ENCODE results near the gene TRMT11.
"Not testable (repeated sequence)": the region's sequence is repeated elsewhere in the genome, so short reads cannot be mapped to it uniquely, and the experiment has no call there.

The TRMT11 gene

DNA sequence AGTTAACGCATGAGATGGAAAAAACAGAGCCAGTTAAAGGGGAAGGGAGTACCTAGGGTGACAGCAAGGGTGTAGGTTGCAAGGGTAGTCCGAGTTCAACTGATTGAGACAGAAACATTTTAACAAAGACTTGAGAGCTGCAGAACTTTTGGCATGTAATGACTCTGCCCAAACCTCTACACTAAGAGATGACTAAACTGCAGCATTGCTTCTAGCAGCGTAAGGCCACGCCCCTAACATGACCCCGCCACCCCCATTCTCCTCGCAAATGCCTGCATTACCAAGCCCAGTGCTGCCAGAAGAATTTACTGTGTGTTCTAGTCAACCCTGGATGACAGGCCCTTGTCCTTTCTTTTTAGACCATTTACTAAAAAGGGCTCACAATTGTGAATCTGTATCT lies 36.0 kb upstream of the TRMT11 start:
- ATAC-seq (replicated peaks) = no peak
- H3K27ac Mint-ChIP-seq = no peak overlapping the region

GRCh38 chr6:125950716-125951115 lies 35.6 kb upstream of the TRMT11 start:
- H3K4me1 Mint-ChIP-seq (ENCODE audit: low read depth in 2 of 2); ATAC-seq (replicated peaks); H3K36me3 Mint-ChIP-seq (ENCODE audit: insufficient read depth); H3K4me3 Mint-ChIP-seq; H3K27ac Mint-ChIP-seq; H3K9me3 Mint-ChIP-seq; DNase-seq: not testable (repeated sequence)
- H3K27me3 Mint-ChIP-seq = peaks cover 0 to 26% of the 10 kb centered on the region in 2 donors

More for the DNA sequence above, 36.0 kb upstream of the TRMT11 start:
- Mint-ChIP-seq H3K9me3 (no peaks in the 10 kb centered on the region), H3K4me3 (no peak overlapping the region), H3K4me1 (ENCODE audit: low read depth in 2 of 2) (no peaks in the 10 kb centered on the region), H3K36me3 (ENCODE audit: insufficient read depth) (no peaks in the 10 kb centered on the region), H3K27me3 (peaks cover 0 to 26% of the 10 kb centered on the region in 2 donors)
- no peak for DNase-seq

- Mint-ChIP-seq H3K4me1 (ENCODE audit: low read depth in 2 of 2) (peaks cover 0 to 4% of the 10 kb centered on the region in 2 donors), H3K27ac (no peak overlapping the region), H3K36me3 (ENCODE audit: insufficient read depth) (no peaks in the 10 kb centered on the region), H3K4me3 (no peak overlapping the region), H3K27me3 (peaks cover 0 to 26% of the 10 kb centered on the region in 2 donors), H3K9me3 (no peaks in the 10 kb centered on the region)
- DNase-seq (no peak), ATAC-seq (replicated peaks) (no peak)
Measured at GRCh38 chr6:125951323-125951722, 35.0 kb upstream of the TRMT11 start.

GRCh38 chr6:125952764-125953501 lies 33.4 kb upstream of the TRMT11 start:
- ATAC-seq (replicated peaks) (no peak), DNase-seq (no peak)
- Mint-ChIP-seq H3K36me3 (ENCODE audit: insufficient read depth) (peaks cover 8% of the 10 kb centered on the region), H3K27me3 (peaks cover 0 to 26% of the 10 kb centered on the region in 2 donors), H3K4me3 (no peak overlapping the region), H3K9me3 (no peaks in the 10 kb centered on the region), H3K27ac (no peak overlapping the region), H3K4me1 (ENCODE audit: low read depth in 2 of 2) (peaks cover 0 to 4% of the 10 kb centered on the region in 2 donors)

DNA sequence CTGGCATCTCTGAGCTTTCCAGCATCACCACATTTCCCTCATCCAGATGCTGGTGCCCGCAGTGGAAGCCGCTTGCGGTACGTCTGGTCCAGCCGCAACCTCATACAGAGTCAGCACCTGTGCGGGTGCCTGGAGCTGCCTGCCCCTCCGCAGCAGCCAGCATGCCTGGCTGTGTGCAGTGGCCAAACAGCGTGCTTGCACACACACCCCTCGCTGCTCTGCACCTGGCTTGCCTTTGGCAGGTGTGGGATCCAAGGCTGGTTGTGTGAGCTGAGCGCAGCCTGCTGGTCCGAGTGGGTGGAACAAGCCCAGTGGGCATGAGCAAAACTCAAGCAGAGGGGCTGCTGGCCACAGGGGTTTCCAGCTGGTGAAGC lies 32.9 kb upstream of the TRMT11 start:
- ATAC-seq (replicated peaks) = no peak
- peaks cover 0 to 24% of the 10 kb centered on the region in 2 donors for H3K27me3 Mint-ChIP-seq
- H3K36me3 Mint-ChIP-seq (ENCODE audit: insufficient read depth) = peaks cover 8% of the 10 kb centered on the region
- DNase-seq = no peak
- H3K4me3 Mint-ChIP-seq = no peak overlapping the region
- no peaks in the 10 kb centered on the region for H3K9me3 Mint-ChIP-seq
- peaks cover 0 to 4% of the 10 kb centered on the region in 2 donors for H3K4me1 Mint-ChIP-seq (ENCODE audit: low read depth in 2 of 2)
- H3K27ac Mint-ChIP-seq = no peak overlapping the region

DNA sequence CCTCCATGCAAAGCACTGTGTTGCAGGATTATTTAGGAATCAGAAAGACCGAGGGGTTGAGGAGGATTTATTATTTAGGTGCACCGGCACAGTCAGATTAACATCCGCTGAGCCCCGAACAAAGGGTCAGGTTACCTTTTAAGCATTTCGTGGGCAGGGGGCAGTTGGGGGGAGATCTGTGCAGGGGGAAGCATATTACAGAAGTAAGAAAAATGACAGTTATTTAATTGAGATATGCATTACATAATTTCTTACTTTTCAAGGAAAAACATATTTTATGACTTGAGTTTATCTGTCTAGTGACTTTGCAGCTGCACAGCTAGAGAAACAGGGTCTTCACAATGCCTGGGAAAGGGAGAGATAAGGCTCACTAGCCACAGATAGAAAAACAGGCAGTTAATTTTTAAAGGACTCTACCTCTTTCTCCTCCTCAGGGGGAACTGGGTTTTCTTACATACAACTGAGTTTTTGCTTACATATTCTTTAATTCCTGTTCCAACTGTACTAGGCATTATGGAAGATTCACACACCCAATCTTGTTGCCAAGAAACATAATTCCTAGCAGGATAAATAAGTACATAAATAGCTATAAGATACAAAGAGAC lies 31.5 kb upstream of the TRMT11 start:
- DNase-seq (no peak), ATAC-seq (replicated peaks) (no peak)
- no peak overlapping the region for H3K27ac Mint-ChIP-seq
- H3K4me1 Mint-ChIP-seq (ENCODE audit: low read depth in 2 of 2) = peaks cover 0 to 4% of the 10 kb centered on the region in 2 donors
- H3K36me3 Mint-ChIP-seq (ENCODE audit: insufficient read depth) = peaks cover 8% of the 10 kb centered on the region
- peaks cover 0 to 16% of the 10 kb centered on the region in 2 donors for H3K27me3 Mint-ChIP-seq
- no peaks in the 10 kb centered on the region for H3K9me3 Mint-ChIP-seq
- no peak overlapping the region for H3K4me3 Mint-ChIP-seq

- H3K4me1 Mint-ChIP-seq (ENCODE audit: low read depth in 2 of 2) = peaks cover 0 to 4% of the 10 kb centered on the region in 2 donors
- H3K27ac Mint-ChIP-seq = no peak overlapping the region
- peaks cover 8% of the 10 kb centered on the region for H3K36me3 Mint-ChIP-seq (ENCODE audit: insufficient read depth)
- ATAC-seq (replicated peaks) = no peak
- no peak overlapping the region for H3K4me3 Mint-ChIP-seq
- H3K27me3 Mint-ChIP-seq = peaks cover 0 to 13% of the 10 kb centered on the region in 2 donors
- DNase-seq = no peak
- no peaks in the 10 kb centered on the region for H3K9me3 Mint-ChIP-seq
Measured at GRCh38 chr6:125955973-125956372, 30.4 kb upstream of the TRMT11 start.

DNA sequence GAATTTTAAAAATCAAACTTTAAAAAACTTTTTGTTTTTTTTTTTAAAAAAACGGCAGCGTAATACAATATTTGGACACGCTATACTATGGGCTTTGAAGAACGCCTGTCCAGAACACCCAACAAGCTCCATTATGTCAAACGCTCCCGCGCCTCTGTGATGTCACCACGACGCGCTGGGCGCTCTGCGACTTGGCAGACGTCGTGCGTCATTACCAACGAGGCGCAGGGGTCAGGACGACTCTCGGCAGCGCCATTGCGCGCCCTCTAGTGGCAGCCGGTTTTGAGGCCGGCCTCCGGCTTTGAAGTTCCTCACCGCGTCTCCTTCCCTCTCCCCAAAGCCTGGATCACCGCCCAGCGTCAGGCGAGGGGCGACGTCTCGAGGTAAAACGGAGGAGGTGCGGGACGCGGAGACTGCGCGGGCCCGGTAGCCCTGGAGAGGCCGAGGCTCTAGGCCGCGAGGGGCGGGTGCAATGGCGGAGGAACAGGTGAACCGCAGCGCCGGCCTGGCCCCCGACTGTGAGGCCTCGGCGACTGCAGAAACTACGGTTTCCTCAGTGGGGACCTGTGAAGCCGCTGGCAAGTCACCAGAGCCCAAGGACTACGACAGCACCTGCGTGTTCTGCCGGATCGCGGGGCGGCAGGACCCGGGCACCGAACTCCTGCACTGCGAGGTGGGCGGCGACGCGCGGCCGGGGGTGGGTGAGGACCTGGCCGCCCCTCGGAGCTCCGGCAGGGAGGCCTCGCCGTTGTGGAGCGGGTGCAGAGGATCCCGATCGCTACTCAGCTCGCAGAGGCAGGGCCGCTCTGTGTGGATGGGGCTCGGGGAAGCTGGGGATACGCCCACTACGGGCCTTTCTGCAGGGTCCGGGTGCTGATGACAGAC lies 29.6 kb upstream of the TRMT11 start, which contains the start of gene HINT3:
HINT3 (plus strand) TSS at position 265 of the 885 bp plus-strand sequence; CDS start at position 473, 208 bp downstream.
- no peaks in the 10 kb centered on the region for H3K9me3 Mint-ChIP-seq
- H3K27ac Mint-ChIP-seq = no peak within 1 kb of the TSS
- no peak within 1 kb of the TSS for H3K4me3 Mint-ChIP-seq
- peaks cover 0 to 9% of the 10 kb centered on the region in 2 donors for H3K4me1 Mint-ChIP-seq (ENCODE audit: low read depth in 2 of 2)
- H3K36me3 Mint-ChIP-seq (ENCODE audit: insufficient read depth) = peaks cover 8% of the 10 kb centered on the region
- peak; percentile 87 for ATAC-seq (replicated peaks)
- DNase-seq = peak; percentile 97
- peaks cover 0 to 9% of the 10 kb centered on the region in 2 donors for H3K27me3 Mint-ChIP-seq

- H3K36me3 Mint-ChIP-seq (ENCODE audit: insufficient read depth) = peaks cover 8% of the 10 kb centered on the region
- H3K27me3 Mint-ChIP-seq = peaks cover 0 to 3% of the 10 kb centered on the region in 2 donors
- H3K27ac Mint-ChIP-seq = no peak overlapping the region
- peaks cover 0 to 11% of the 10 kb centered on the region in 2 donors for H3K4me1 Mint-ChIP-seq (ENCODE audit: low read depth in 2 of 2)
- no peak for ATAC-seq (replicated peaks)
- DNase-seq = no peak
- H3K4me3 Mint-ChIP-seq = no peak overlapping the region
- no peaks in the 10 kb centered on the region for H3K9me3 Mint-ChIP-seq
Measured at GRCh38 chr6:125957391-125957693, 29.0 kb upstream of the TRMT11 start.

DNA sequence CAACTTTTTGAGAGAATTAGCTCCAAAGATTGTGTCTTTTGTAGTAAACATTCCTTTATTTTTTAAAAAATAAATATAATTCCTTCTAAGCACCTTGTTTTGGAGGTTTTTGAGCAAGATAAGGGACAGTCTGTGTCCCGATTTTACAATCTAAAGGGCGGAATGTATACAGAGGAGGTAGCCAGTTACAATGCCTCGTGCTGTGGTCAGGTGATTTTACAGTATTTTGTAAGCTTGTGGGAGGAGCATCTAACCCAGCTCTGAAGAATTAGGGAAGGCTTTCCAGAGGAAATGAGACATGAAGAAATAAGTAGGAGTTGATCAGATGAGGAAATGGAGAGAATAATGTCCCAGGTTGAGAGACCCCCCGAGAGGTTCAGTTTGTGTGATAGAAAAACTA lies 28.5 kb upstream of the TRMT11 start:
- H3K36me3 Mint-ChIP-seq (ENCODE audit: insufficient read depth) = peaks cover 8% of the 10 kb centered on the region
- no peak overlapping the region for H3K27ac Mint-ChIP-seq
- DNase-seq = no peak
- no peaks in the 10 kb centered on the region for H3K9me3 Mint-ChIP-seq
- ATAC-seq (replicated peaks) = no peak
- H3K4me1 Mint-ChIP-seq (ENCODE audit: low read depth in 2 of 2) = peaks cover 0 to 11% of the 10 kb centered on the region in 2 donors
- no peaks in the 10 kb centered on the region for H3K27me3 Mint-ChIP-seq
- H3K4me3 Mint-ChIP-seq = no peak overlapping the region

DNA sequence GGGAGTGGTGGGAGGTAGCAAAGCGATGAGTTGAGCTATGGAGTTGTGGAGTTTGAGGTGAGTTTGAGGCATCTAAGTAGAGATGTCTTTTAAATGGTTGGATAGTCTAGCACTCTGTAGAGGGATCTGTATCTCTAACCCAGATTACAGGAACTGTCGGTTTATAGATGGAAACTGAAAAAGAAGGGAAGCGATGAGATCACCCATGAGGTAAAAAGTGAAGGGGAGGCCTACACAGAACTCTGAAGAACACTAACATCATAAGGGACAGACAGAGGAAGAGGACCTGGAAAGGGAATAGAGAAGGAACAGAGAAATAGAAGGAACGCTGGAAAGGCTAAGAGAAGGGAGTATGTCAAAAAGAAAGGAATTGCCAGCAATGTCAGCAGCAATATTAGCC lies 27.3 kb upstream of the TRMT11 start:
- DNase-seq = no peak
- H3K9me3 Mint-ChIP-seq = no peaks in the 10 kb centered on the region

GRCh38 chr6:125961117-125961516 lies 25.2 kb upstream of the TRMT11 start:
- Mint-ChIP-seq H3K36me3 (ENCODE audit: insufficient read depth) (peaks cover 9% of the 10 kb centered on the region), H3K9me3 (no peaks in the 10 kb centered on the region), H3K27me3 (no peaks in the 10 kb centered on the region), H3K4me3 (no peak overlapping the region), H3K27ac (peak overlapping the region in 1 of 2 donors; percentile 33), H3K4me1 (ENCODE audit: low read depth in 2 of 2) (peaks cover 5 to 21% of the 10 kb centered on the region in 2 donors)
- ATAC-seq (replicated peaks) (no peak), DNase-seq (no peak)

More for the DNA sequence above, 27.3 kb upstream of the TRMT11 start:
- H3K27me3 Mint-ChIP-seq = no peaks in the 10 kb centered on the region
- no peak for ATAC-seq (replicated peaks)
- peaks cover 8% of the 10 kb centered on the region for H3K36me3 Mint-ChIP-seq (ENCODE audit: insufficient read depth)
- H3K4me3 Mint-ChIP-seq = no peak overlapping the region
- H3K27ac Mint-ChIP-seq = no peak overlapping the region
- peaks cover 2 to 19% of the 10 kb centered on the region in 2 donors for H3K4me1 Mint-ChIP-seq (ENCODE audit: low read depth in 2 of 2)

DNA sequence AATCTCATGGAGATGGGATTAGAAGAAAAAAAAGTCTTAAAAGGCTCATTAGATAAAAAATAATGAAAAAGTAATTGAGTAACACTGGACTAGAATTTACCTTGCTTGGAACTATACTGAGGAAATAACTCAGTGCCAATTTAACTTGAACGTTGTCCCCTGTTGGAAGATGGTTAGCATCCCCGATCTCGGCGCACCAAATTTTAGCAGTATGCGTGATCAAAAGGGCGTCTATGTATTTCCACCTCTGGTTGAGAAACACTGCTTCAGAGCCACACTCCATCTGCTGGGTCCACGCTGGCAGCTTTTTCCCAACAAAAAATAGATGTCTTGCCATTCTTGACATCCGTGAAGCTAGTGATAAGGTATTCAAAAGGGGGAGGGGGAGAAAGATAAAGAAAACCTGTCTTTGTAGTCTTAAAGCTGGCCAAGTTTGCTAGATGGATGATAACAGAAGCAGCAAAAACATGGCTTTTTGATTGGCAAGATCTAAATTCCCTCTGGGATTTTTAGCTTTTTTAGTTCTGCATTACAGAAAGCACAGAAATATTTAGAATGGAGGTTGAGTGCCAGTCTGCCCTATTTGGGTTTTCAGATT lies 23.3 kb upstream of the TRMT11 start:
- no peaks in the 10 kb centered on the region for H3K9me3 Mint-ChIP-seq
- DNase-seq (no peak), ATAC-seq (replicated peaks) (no peak)
- no peak overlapping the region for H3K4me3 Mint-ChIP-seq
- peaks cover 5 to 23% of the 10 kb centered on the region in 2 donors for H3K4me1 Mint-ChIP-seq (ENCODE audit: low read depth in 2 of 2)
- H3K36me3 Mint-ChIP-seq (ENCODE audit: insufficient read depth) = peaks cover 13% of the 10 kb centered on the region
- H3K27ac Mint-ChIP-seq = peak overlapping the region; percentile 29 to 87
- no peaks in the 10 kb centered on the region for H3K27me3 Mint-ChIP-seq

Data from effector memory CD8-positive, alpha-beta T cell (primary cell).